ENCODE data around the gene DOCK1. TPM values are rescaled to one million over a fixed set of nuclear protein-coding genes. Genes with fewer than 3 reads are reported as not detected.

DOCK1 gene
- total RNA-seq, 1 experiment from 2014 or later, result 82.2 TPM

DNA sequence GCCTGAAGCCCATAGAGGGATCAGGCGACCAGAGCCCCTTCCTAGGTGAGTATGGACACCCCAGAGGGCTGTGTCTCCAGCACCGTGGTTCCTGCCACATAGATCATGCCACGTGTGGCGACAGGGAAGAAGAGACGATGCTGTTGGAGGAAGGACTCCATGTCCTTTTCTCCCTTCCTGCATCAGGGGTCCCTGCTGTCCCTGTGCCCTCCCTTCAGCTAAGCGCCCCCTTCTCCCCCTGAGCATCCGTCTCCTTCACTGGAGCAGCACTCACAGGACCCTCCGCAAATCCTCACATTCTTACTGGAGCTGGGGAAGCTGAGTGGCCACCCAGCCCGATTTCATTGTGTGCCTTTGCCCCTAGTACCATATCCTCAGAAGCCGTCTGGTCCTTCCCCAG lies 558.3 kb downstream of the DOCK1 start:
- ChIA-PET POLR2A (no interaction called here), CTCF (interaction anchor here (0.6 kb wide), 1 partner anchor 16 kb away, joined by 3 read pairs; no protein-coding TSS in a partner anchor)
- TF ChIP-seq, protein P1, sequence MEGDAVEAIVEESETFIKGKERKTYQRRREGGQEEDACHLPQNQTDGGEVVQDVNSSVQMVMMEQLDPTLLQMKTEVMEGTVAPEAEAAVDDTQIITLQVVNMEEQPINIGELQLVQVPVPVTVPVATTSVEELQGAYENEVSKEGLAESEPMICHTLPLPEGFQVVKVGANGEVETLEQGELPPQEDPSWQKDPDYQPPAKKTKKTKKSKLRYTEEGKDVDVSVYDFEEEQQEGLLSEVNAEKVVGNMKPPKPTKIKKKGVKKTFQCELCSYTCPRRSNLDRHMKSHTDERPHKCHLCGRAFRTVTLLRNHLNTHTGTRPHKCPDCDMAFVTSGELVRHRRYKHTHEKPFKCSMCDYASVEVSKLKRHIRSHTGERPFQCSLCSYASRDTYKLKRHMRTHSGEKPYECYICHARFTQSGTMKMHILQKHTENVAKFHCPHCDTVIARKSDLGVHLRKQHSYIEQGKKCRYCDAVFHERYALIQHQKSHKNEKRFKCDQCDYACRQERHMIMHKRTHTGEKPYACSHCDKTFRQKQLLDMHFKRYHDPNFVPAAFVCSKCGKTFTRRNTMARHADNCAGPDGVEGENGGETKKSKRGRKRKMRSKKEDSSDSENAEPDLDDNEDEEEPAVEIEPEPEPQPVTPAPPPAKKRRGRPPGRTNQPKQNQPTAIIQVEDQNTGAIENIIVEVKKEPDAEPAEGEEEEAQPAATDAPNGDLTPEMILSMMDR (IDR thresholded peaks at IDR 0.05; ENCODE audit: insufficient read depth in 1 of 2, low read depth in 1 of 2, low read length in 1 of 2, severe bottlenecking in 1 of 2, unreplicated experiment in 1 of 2), result no peak
- peaks cover 10% of the 10 kb centered on the region for H3K4me1 Mint-ChIP-seq (ENCODE audit: low read depth, unreplicated experiment)
- no TSS peak for BruUV-seq (replicated peaks)
- H3K27me3 ChIP-seq (replicated peaks; ENCODE audit: control insufficient read depth, insufficient read depth, low read length), result no peaks in the 10 kb centered on the region; the same call in 1 of the 2 replicates
- no peak for DNase-seq
- H3K4me3 ChIP-seq (ENCODE audit: low read depth, low read length), result no peak overlapping the region
- H3K36me3 ChIP-seq (ENCODE audit: control insufficient read depth, insufficient read depth, low read length), result no peaks in the 10 kb centered on the region
- H3K36me3 Mint-ChIP-seq (ENCODE audit: insufficient read depth, unreplicated experiment), result no peaks in the 10 kb centered on the region
- no peaks in the 10 kb centered on the region for H3K9me3 ChIP-seq
- H3K4me1 ChIP-seq, result peaks cover 6% of the 10 kb centered on the region
- intact Hi-C loops (cut with micrococcal nuclease; ENCODE audit: unreplicated experiment), result no loop called here
- H3K27me3 Mint-ChIP-seq (ENCODE audit: insufficient read depth, unreplicated experiment), result peaks cover 11% of the 10 kb centered on the region
- H3K4me3 Mint-ChIP-seq (ENCODE audit: unreplicated experiment), result no peak overlapping the region
- H3K9me3 Mint-ChIP-seq (ENCODE audit: unreplicated experiment), result no peaks in the 10 kb centered on the region
- H3K27ac Mint-ChIP-seq (ENCODE audit: unreplicated experiment), result peak overlapping the region; percentile 51

DNA sequence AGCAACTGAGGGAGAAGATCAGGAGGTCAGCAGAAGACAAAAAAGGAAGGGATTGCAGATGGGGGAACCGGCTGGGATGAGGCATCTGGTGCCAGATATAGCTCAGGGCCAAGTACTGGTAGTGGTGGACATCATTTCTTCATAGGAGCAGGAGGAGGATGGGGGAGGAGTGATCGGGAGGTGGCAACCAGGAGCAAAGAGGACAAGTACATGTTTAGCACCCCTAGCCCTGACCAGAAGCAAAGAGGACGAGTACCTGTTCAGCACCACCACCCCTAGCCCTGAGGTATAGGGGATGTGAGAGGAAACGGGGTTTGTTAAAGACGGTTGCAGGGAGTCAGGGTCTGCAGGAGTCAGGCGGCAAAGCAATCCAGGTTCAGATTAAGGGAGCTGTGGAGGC lies 559.3 kb downstream of the DOCK1 start:
- peaks cover 11% of the 10 kb centered on the region for H3K27me3 Mint-ChIP-seq (ENCODE audit: insufficient read depth, unreplicated experiment)
- H3K27ac Mint-ChIP-seq (ENCODE audit: unreplicated experiment), result no peak overlapping the region
- no peaks in the 10 kb centered on the region for H3K9me3 Mint-ChIP-seq (ENCODE audit: unreplicated experiment)
- no TSS peak for BruUV-seq (replicated peaks)
- ChIA-PET CTCF (no interaction called here), POLR2A (no interaction called here)
- intact Hi-C loops (cut with micrococcal nuclease; ENCODE audit: unreplicated experiment), result no loop called here
- Histone ChIP-seq H3K36me3 (ENCODE audit: control insufficient read depth, insufficient read depth, low read length) (no peaks in the 10 kb centered on the region), H3K4me3 (ENCODE audit: low read depth, low read length) (no peak overlapping the region), H3K4me1 (peaks cover 6% of the 10 kb centered on the region), H3K9me3 (no peaks in the 10 kb centered on the region), H3K27me3 (replicated peaks; ENCODE audit: control insufficient read depth, insufficient read depth, low read length) (no peaks in the 10 kb centered on the region; the same call in none of the 2 replicates)
- no peak overlapping the region for H3K4me3 Mint-ChIP-seq (ENCODE audit: unreplicated experiment)
- no peak for DNase-seq
- no peaks in the 10 kb centered on the region for H3K36me3 Mint-ChIP-seq (ENCODE audit: insufficient read depth, unreplicated experiment)
- TF ChIP-seq, protein P1 (IDR thresholded peaks at IDR 0.05; ENCODE audit: insufficient read depth in 1 of 2, low read depth in 1 of 2, low read length in 1 of 2, severe bottlenecking in 1 of 2, unreplicated experiment in 1 of 2), result no peak
- H3K4me1 Mint-ChIP-seq (ENCODE audit: low read depth, unreplicated experiment), result peaks cover 10% of the 10 kb centered on the region

DNA sequence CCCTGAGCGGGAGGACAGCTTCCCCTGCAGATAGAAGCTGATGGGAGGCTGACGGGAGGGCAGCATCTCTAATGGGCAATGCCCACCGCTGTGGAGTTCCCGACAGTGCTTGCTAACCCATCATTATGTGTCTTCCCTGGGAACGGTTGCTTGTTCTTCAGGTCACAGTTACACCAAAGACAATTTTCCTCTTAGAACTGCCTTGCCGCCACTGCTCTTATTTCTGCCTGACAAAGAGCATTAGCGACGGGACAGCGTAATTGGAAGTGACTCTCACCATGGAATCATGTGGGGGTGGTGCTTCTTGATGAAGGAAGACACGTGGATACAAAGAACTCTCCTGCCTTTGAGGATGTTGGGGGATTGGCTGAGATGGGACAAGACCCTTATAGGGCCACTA lies 562.6 kb downstream of the DOCK1 start:
- BruUV-seq (replicated peaks), result no TSS peak
- intact Hi-C loops (cut with micrococcal nuclease; ENCODE audit: unreplicated experiment), result no loop called here

More for the DNA sequence above, 562.6 kb downstream of the DOCK1 start:
- no peak overlapping the region for H3K4me3 Mint-ChIP-seq (ENCODE audit: unreplicated experiment)
- no peak for DNase-seq
- peaks cover 3% of the 10 kb centered on the region for H3K4me1 ChIP-seq
- peaks cover 9% of the 10 kb centered on the region for H3K4me1 Mint-ChIP-seq (ENCODE audit: low read depth, unreplicated experiment)
- H3K27me3 Mint-ChIP-seq (ENCODE audit: insufficient read depth, unreplicated experiment), result peaks cover 27% of the 10 kb centered on the region
- no peaks in the 10 kb centered on the region for H3K9me3 ChIP-seq
- CTCF ChIA-PET, result no interaction called here
- no peak overlapping the region for H3K27ac Mint-ChIP-seq (ENCODE audit: unreplicated experiment)
- H3K9me3 Mint-ChIP-seq (ENCODE audit: unreplicated experiment), result no peaks in the 10 kb centered on the region
- TF ChIP-seq, protein P1 (IDR thresholded peaks at IDR 0.05; ENCODE audit: insufficient read depth in 1 of 2, low read depth in 1 of 2, low read length in 1 of 2, severe bottlenecking in 1 of 2, unreplicated experiment in 1 of 2), result no peak
- no peaks in the 10 kb centered on the region; the same call in none of the 2 replicates for H3K27me3 ChIP-seq (replicated peaks; ENCODE audit: control insufficient read depth, insufficient read depth, low read length)
- H3K36me3 ChIP-seq (ENCODE audit: control insufficient read depth, insufficient read depth, low read length), result no peaks in the 10 kb centered on the region
- POLR2A ChIA-PET, result no interaction called here
- H3K4me3 ChIP-seq (ENCODE audit: low read depth, low read length), result no peak overlapping the region
- H3K36me3 Mint-ChIP-seq (ENCODE audit: insufficient read depth, unreplicated experiment), result no peaks in the 10 kb centered on the region
